GM19238 (cell line): ENCODE results near the gene STK39.
"Not testable (repeated sequence)": the region's sequence is repeated elsewhere in the genome, so short reads cannot be mapped to it uniquely, and the experiment has no call there.

Experiments
- DNase-seq: peaks from one replicate; pipeline ENCODE4 v3.0.0; 2011; ENCODE audit warnings: low spot score; ENCODE audit not compliant: insufficient read length

The STK39 gene

GRCh38 chr2:168247341-168248261 is at the start of gene STK39:
Gene STK39 (minus strand): TSS chr2:168247595. CDS start chr2:168247435, 160 bp downstream.
- DNase-seq = peak; percentile 63

GRCh38 chr2:168295051-168295450 is 47.7 kb upstream of the STK39 start:
- no peak for DNase-seq

GRCh38 chr2:168294409-168294808 is 47.0 kb upstream of the STK39 start:
- DNase-seq = no peak

- no peak for DNase-seq
Measured at GRCh38 chr2:168293766-168294165, 46.4 kb upstream of the STK39 start.

- no peak for DNase-seq
Measured at GRCh38 chr2:168290391-168290790, 43.0 kb upstream of the STK39 start.

GRCh38 chr2:168289880-168290279 is 42.5 kb upstream of the STK39 start:
- DNase-seq = no peak

- no peak for DNase-seq
Measured at GRCh38 chr2:168286535-168286934, 39.1 kb upstream of the STK39 start.

- no peak for DNase-seq
Measured at GRCh38 chr2:168278424-168278888, 31.1 kb upstream of the STK39 start.

- no peak for DNase-seq
Measured at GRCh38 chr2:168277276-168277675, 29.9 kb upstream of the STK39 start.

- DNase-seq = no peak
Measured at GRCh38 chr2:168272225-168272624, 24.8 kb upstream of the STK39 start.

GRCh38 chr2:168262926-168263325 is 15.5 kb upstream of the STK39 start:
- DNase-seq = not testable (repeated sequence)

GRCh38 chr2:168256448-168256847 is 9.1 kb upstream of the STK39 start:
- no peak for DNase-seq

- DNase-seq = no peak
Measured at GRCh38 chr2:168255866-168256265, 8.5 kb upstream of the STK39 start.

GRCh38 chr2:168255103-168255502 is 7.7 kb upstream of the STK39 start:
- DNase-seq = no peak

- DNase-seq = no peak
Measured at GRCh38 chr2:168254158-168254935, 7.0 kb upstream of the STK39 start.

GRCh38 chr2:168253379-168253778 is 6.0 kb upstream of the STK39 start:
- no peak for DNase-seq

GRCh38 chr2:168252976-168253375 is 5.6 kb upstream of the STK39 start:
- no peak for DNase-seq

- DNase-seq = peak; percentile 20
Measured at GRCh38 chr2:168246483-168247340, 683 bp downstream of the STK39 start.

- no peak for DNase-seq
Measured at GRCh38 chr2:168246072-168246482, 1.3 kb downstream of the STK39 start.

GRCh38 chr2:168245074-168245825 is 2.1 kb downstream of the STK39 start:
- no peak for DNase-seq

GRCh38 chr2:168244318-168244717 is 3.1 kb downstream of the STK39 start:
- DNase-seq = no peak
